ENCODE results near the gene TMCC2. TPM values are rescaled to one million over a fixed set of nuclear protein-coding genes. Genes with fewer than 3 reads are reported as not detected.

Gene TMCC2
- total and polyA plus RNA-seq, 2 of the 8 experiments (the other 6 are each of a cell fraction or from before 2014, with no cell fraction given): 6.7 to 6.8 TPM

DNA sequence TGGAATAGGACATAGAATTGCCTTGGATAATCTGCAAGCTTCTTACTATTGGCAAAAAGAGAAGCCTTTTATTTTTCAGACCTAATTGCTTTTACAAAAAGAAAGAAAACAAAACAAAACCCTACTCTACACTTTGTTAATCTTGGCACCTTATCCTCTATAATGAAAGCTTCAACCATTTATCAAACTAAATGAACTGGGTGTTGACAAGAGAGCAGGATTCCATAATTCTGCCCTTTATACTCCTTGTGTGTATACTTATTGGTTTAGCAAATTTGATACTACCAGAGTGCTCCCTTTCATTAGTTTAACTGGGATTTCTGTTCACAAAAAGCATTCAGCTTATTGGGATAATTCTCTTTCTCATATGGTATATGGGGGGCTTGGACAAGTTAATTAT lies 3.0 kb upstream of the TMCC2 start:
- Histone ChIP-seq H2AFZ (ENCODE audit: low read length) (no peak overlapping the region), H2BK120ac (replicated peaks; ENCODE audit: low read depth, low read length) (no peak overlapping the region), H4K91ac (replicated peaks; ENCODE audit: insufficient read length, low read length) (no peak overlapping the region), H2BK15ac (ENCODE audit: low read length) (no peak overlapping the region), H3K56ac (replicated peaks; ENCODE audit: insufficient read length, low read depth, low read length) (no peak overlapping the region), H3K18ac (ENCODE audit: extremely low read depth, low read length) (no peak overlapping the region), H2BK20ac (ENCODE audit: low read length) (no peak overlapping the region), H2BK5ac (ENCODE audit: low read depth, low read length) (no peak overlapping the region), H3K27ac (ENCODE audit: low read depth, low read length) (no peak overlapping the region), H2AK5ac (ENCODE audit: low read depth, low read length) (no peak overlapping the region), H3K14ac (ENCODE audit: insufficient read length) (no peak overlapping the region), H3K23me2 (ENCODE audit: low read depth, low read length) (peaks cover 11% of the 10 kb centered on the region), H3K36me3 (ENCODE audit: control insufficient read depth in 2 of 4, insufficient read depth in 4 of 4, low read length in 3 of 4) (no peaks in the 10 kb centered on the region), H3K9me3 (ENCODE audit: insufficient read depth in 2 of 2, low read depth in 1 of 2, low read length in 1 of 2) (no peaks in the 10 kb centered on the region), H3K79me1 (ENCODE audit: low read depth, low read length) (no peaks in the 10 kb centered on the region), H3K9ac (replicated peaks in 1 of 4; ENCODE audit: extremely low read depth in 1 of 4, low read depth in 3 of 4, low read length in 3 of 4) (no peak overlapping the region), H3K23ac (ENCODE audit: insufficient read length) (no peak overlapping the region), H4K5ac (ENCODE audit: insufficient read length, low read depth, low read length) (no peak overlapping the region), H3K79me2 (ENCODE audit: control insufficient read depth in 1 of 2, insufficient read depth in 2 of 2, low read length in 2 of 2) (no peaks in the 10 kb centered on the region), H3K27me3 (replicated peaks in 1 of 4; ENCODE audit: control insufficient read depth in 3 of 4, extremely low read depth in 1 of 4, insufficient read depth in 3 of 4, low read length in 3 of 4) (peaks cover 0 to 6% (median 4%) of the 10 kb centered on the region in 4 experiments; a peak in 5 of 7 replicates), H4K8ac (ENCODE audit: extremely low read depth, insufficient read depth, low read length) (no peak overlapping the region), H3K4me2 (ENCODE audit: insufficient read depth in 1 of 2, low read depth in 2 of 2, low read length in 2 of 2) (no peak overlapping the region), H4K20me1 (replicated peaks in 1 of 2; ENCODE audit: control insufficient read depth in 1 of 2, insufficient read depth in 2 of 2, low read length in 2 of 2) (peaks cover 0 to 6% of the 10 kb centered on the region in 2 experiments), H3K4ac (replicated peaks; ENCODE audit: insufficient read length, low read depth, low read length) (no peak overlapping the region), H2BK12ac (ENCODE audit: low read depth, low read length) (no peak overlapping the region), H3K4me1 (replicated peaks in 1 of 4; ENCODE audit: control insufficient read depth in 3 of 4, insufficient read depth in 4 of 4, low read length in 3 of 4) (peaks cover 12 to 15% (median 12%) of the 10 kb centered on the region in 4 experiments; a peak in 5 of 7 replicates), H3K4me3 (ENCODE audit: extremely low read depth in 1 of 4, insufficient read depth in 2 of 4, low read depth in 3 of 4, low read length in 4 of 4) (no peak overlapping the region)
- TF ChIP-seq CREB1 (IDR thresholded peaks at IDR 0.05): no peak
- POLR2A ChIA-PET (ENCODE audit: partially characterized antibody): no interaction called here
- CTCF ChIA-PET (ENCODE audit: partially characterized antibody): interaction anchor here (40.8 kb wide), 1 partner anchor 35 kb away, joined by 1035 read pairs; no protein-coding TSS in a partner anchor
- DNase-seq (ENCODE audit: low read depth in 1 of 2, low spot score in 2 of 2) (no peak), FAIRE-seq (no peak)

Measured in H1 (cell line).